AML-193 (cell line): Measurements from ENCODE around the gene CHCHD3.

Experiments used
- DNase-seq, 2 experiments: peaks; one replicate each; lab custom pipeline; 2025; lab: John Stamatoyannopoulos, UW

CHCHD3 gene

DNA sequence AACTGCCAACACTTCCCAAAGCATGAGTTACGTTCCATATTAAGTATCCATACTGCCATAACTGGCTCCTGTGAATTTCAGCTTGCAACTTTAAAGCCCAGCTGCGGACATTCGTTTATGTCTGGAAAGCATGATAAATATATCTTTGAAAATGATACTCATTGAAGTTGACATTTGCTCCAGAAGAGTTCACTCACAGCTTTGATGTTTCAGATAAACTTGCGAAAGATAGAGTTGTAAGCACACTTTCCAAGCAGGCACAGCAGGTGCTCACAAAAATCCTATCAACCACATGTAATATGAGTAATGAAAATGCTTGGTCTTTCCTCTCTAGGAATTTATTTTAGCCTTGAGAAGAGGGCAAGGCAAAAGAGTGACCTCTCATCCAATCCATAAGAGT is 4.5 kb downstream of the CHCHD3 start:
- DNase-seq = no peak

DNA sequence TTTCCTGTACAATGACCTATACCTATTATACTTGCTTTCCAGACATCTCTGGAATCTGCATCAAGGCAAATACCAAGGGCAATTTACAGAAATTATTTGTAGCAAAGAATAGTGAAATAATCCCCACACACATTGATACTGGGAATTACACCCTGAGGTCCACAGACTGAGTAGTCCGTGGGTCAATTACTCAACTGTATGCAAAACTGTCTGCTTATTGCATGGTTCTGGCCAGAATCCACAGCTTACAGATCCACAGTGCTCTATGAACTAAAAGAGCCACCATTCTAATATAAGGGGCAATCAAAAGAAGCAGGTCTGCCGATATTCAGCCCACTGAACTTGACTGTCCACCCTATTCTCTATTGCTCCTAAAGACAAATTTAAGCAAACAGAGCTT is 5.7 kb downstream of the CHCHD3 start:
- no peak for DNase-seq

DNA sequence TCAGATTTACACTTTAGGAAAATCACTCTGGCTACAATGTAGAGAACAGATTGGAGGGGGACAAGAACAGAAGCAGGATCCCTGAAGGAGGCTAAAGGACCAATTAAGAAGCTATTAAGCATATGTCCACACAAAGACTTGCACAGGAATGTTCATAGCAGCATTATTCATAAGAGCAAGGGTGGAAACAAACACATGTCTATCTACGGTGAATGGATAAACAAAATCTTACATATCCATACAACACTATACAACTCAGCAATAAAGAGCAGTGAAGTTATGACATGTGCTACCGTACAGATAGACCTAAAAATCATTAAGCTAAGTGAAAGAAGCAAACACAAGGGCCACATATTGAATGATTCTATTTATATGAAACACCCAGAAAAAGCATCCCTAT is 10.4 kb downstream of the CHCHD3 start:
- no peak for DNase-seq

DNA sequence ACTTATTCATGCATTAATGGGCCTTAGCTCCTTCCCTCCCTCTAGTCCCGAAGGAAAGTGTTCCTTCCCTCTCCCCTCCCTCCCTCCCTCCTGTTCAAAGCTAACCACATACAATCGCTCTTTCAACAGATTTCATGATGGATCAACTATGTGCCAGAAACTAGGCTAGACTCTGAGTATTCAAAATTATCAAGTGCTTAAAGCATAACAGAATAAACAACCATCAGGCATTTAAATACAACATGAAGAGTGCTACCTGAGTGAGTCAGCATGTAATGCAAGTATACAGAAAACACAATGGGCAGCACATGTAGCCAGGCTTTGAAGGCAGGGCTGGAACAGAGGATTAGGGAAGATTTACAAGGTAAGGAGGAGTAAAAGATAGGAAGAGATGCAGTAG is 11.3 kb downstream of the CHCHD3 start:
- no peak for DNase-seq

DNA sequence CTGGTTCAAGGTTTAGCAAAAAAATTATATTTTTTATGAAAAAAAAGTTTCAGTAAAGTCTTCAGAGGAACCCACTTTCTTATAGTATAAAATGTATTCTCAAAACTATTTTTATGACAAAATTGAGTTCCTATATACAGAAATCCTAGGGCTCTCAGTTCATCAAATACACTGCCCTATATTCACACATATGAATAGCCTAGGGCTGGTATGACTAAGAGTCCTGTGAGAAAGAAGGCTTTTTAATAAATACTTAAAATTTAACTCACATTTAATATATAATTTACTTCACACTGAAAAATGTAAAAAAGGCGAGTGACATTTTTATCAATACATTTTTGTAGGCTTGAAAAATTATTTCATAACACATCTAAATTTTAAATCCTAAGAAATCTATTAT is 16.6 kb downstream of the CHCHD3 start:
- no peak for DNase-seq

DNA sequence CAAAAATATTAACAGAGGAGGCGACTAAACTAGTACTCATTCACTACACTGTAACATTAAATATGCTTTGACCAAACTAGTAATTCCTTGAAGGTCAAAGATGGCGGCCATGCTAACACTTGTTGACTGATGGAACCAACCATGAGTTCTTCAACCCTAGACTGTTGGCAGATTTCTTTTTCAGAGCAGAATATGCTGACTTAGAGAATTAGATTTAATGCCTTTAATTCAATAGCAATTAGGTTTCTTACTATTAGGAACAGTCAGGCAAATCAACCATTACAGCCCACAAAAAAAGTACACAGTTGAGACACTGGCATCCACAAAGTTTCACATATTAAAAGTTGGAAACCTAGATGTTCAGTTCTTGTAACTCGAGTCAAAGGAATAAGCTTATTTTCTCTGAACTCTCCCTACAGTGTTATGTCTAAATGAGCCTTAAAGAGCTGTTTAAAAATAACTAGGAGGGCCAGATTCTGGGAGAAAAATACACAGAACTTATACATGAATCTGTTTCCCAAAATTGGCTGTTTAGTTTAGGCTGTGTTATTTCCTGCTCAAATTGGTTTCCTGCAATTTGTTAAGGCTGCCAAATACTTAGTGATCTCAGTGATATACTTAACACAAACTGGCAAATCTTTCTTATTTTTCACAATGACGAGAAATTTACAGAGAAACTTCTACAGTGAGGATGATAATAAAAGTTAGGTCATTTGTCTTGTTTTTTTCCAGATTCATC is 17.6 kb downstream of the CHCHD3 start:
- no peak for DNase-seq

DNA sequence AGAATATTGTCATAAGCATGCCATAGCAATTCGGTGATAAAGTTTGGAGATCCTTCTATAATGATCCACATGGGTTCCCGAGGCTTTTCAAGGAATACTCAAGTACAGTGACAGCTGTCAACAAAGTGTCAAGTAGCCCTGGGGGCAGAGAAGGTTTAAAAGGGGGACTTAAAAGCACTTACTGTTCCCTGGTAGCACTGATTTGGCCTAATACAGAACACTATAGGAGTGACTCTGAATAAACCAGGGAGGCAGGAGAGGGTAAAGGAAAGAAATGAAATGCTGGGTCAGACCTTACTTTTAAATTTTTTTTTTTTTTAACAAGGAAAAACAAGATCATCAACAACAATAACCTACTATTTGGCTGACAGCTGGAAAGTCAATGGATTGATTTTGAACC is 20.1 kb downstream of the CHCHD3 start:
- DNase-seq = no peak

DNA sequence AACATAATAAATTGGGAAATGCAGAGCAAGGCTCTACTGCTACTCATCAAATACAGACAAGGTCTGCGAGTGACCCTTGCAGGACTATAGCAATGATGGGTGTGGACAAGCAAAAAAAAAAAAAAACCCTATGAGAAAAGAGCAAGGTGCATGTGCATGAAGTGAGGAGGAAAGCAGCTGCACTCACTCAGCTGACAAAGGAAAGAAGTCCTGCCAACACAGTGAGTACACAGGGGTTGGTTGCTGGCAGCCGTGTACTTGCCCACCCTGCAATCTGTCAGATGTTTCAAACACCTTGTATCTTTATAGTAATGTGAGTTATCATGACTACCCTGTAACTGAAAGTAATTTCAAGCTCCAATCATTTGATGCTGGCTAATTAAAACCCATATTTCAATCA is 20.5 kb downstream of the CHCHD3 start:
- DNase-seq = no peak

DNA sequence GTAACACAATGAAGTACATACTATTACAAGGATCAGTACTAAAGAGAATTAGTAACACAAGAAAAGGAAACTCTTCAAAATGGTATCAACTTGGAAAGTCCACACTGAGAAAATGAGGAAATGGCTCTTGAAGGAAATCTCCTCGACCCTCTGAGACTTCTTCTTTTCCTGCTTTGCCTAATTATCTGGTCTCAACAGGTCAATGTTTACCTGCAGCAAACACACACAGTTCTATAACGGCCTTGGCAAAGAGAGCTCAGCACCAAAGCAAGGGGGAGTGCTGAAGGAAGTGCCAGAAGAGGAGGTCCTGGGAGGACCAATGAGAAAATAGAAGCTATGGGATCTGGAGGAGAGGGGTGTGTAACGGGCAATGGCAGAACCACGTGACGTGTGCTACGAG is 21.9 kb downstream of the CHCHD3 start:
- no peak for DNase-seq

DNA sequence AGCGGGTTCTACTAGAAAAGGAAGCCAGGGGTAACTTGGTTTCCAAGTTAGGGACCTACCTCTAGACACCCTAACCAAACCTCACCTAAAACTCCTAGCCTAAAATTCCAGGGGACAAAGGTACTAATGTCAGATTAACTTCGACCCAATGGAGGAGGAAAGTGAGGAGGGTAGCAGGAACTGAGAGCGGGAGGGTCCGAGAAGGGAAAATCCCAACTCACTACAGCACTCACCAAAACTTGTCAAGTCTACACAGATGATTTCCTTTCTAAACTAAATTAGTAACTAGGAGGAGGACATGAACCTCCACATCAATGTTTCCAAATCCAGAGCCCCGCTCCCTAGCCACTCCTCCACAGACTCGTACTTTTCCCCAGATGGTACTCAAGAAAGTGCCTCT is 22.6 kb downstream of the CHCHD3 start:
- DNase-seq = no peak

DNA sequence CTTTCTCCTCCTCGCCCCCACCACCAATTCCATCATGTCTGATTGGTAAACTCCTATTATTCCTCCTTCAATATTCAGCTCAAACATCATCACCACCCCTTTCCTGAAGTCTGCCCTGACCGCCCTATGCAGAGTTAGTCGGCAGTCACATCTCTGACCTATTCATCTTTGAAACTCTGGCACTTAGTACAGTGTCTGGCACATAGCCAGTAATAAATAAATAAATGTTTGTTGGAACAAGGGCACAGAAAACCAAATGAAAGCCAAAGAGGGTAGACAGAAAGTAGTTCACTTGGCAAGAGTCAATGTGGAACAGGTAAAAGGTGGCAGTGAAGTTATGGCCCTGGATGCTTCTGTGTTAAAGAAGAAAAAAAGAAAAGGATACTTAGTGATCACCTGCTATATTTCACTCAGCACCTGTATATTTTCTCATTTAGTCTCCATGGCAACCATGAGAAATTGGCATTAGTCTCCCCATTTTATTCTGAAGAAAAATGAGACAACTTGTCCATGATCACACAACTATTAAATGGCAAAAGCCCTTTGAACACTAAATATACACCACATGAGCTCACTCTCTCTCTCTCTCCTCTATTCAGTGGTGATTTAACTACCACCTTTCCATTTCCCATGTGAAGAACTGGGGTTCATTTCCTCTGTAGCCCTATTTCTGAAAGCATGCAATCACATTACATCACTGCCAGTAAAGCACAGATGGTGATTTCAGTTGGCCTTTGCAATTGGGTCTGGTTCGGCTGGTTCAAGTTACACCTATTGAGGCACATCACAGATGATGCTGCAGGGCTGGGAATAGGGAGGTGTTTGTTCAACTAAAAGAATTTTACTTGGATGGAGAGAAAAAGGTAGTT is 25.3 kb downstream of the CHCHD3 start:
- DNase-seq = no peak

DNA sequence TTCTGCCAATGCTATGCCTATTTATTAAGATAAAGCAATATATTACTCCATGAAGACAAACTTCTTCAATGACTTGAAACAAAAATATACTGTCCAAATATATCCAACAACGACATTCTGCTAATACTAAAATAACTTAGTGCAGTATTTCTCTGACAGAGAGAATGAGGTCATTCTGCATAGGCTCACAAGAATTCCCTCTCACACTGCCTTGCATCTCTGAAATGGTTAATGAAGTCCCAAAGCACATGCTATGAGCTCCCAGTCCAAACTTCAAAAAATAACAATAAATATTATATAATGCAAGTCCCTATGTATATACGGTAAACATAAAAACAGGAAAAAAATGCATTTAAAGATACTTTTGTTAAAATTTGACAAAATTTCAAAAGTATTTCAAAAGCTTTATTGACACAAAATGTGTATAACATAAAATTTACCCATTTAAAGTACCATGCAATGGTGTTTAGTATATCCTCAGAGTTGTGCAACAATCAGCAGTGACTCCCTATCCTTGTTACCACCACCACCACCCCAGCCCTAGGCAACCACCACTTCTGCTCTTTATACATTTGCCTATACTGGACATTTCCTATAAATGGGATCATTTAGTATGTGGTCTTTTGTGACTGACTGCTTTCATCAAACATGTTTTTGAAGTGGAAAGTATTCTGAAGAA is 27.6 kb downstream of the CHCHD3 start:
- peak; percentile 52 to 60 for DNase-seq

DNA sequence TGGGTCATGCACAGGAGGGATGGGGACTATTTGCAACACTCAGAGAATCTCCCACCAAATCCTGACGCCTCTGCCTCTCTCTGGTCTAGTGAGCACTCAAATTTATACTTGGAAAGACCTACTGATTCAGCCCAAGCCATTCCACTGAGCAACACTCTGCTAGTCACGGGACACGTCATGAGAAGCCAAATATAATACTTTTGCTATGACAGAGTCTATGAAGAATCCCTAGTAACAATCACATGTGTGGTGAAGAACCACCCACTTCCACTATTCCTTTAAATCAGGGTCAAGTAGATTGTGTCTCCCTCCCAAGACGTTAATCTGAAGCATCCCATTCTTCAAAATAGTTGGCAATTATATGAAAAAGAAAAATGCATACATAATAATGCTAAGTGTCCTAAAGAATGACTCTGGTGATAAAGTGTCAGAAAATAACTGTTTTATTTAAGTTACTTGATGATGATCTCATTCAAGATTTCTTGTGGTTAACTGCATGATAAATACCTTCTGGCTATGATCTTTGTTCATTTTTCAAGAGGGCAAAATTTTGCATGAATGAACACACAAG is 28.5 kb downstream of the CHCHD3 start:
- DNase-seq = no peak

DNA sequence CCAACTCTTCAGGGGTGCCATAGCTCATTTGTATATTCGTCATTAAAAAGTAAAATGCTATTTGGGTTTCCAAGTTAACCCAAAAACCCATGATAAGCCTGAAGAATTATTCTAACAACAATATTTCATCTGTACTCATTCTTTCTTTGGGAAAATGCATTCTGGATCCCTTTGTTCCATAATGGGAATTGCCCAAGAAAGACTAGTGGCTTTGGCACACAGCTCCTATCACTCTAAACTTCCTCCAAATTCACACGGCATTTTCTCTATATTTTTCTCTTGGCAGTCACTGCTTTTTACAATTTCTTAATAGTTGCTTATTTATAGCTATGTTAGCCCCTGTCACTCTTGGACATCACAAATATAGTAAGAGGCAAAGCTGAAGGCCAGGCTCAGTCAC is 29.1 kb downstream of the CHCHD3 start:
- no peak for DNase-seq

DNA sequence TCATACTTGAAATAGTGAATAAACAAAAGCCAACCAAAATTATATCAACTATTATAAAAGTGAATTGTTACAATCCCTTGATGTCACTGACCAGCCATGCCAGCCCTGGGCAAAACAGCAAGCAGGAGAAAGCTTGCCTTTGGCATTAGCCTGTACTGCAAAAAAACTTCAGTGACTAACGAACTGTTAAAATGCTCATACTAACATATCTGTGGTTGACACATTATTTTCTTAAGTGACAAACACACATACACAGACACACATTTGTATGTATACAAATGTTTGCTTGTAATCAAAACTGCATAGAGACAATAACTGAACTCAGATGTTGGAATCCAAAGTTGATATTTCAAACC is 29.5 kb downstream of the CHCHD3 start:
- no peak for DNase-seq

DNA sequence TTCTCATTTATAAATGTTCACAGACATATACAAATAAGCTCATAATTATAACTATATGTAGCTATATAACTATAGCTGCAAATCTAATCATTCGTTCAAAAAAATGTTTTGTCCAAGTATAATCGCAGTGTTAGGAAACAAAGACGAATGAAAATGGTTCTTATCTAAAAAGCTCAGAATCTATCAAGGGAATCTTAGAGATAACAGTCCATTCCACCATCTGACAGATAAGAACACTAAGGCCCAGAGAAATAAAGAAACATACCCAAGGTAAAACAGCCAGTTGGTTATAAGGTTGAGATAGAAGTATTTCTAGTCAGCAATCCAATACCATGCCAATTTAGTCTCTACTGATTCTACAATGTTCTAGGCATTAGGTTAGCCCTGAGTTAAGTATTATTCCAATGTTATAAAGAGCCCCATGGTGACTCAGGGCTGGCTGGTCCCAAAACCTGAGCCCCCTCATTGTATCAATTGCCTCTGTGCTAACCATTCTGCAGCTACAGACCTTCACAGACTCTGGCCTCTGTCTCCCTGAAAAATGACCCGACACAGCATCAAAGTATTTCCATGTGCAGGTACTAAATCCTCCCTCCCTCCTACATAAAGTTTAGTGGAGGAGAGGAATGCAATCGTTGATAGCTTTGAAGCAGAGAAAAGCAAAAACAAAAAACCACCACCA is 30.0 kb downstream of the CHCHD3 start:
- DNase-seq = no peak

DNA sequence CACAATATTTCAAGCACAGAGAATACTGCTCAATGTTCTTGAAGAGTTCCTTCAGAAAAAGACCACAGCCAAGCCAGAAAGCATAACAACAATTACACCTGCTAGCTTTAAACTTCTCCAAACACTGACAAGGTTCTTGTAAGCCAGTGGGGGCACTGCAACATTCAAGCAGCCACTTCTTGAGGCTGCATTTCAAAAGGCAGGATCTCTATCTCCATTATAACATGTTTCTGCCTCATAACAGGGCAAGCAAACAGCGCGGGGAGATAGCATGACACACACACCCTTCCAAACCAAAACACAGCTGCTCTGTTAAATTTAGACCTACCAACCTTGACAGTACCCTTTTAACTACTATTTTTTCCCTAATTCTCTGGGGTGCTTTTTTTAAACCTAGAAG is 30.8 kb downstream of the CHCHD3 start:
- peak in 1 of 2 experiments; percentile 8 for DNase-seq

DNA sequence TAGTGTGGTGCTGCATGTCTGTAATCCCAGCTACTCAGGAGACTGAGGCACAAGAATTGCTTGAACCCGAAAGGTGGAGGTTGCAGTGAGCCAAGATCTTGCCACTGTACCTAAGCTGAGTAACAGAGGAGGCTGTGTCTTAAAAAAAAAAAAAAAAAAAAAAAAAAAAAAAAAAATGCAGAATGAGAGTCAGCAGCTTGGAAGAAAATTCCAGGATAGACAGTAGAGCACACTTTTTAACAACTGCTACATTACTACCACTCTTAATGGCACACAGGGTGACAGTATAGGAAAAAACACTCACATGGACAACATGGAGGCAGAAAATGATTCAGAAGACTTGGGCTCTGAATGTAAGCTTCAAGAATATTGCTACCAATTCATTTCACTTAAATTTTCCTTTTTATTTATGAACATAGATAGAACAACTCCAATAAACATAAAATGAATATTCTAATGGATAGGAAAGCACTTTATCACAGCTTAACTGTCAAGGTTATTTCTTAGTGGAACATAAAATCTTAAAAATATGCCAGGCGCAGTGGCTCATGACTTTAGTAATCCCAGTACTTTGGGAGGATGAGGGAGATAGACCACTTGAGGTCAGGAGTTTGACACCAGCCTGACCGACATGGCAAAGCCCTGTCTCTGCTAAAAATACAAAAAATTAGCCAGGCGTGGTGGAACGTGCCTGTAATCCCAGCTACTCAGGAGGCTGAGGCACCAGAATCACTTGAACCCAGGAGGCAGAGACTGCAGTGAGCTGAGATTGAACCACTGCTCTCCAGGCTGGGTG is 31.5 kb downstream of the CHCHD3 start:
- no peak for DNase-seq

DNA sequence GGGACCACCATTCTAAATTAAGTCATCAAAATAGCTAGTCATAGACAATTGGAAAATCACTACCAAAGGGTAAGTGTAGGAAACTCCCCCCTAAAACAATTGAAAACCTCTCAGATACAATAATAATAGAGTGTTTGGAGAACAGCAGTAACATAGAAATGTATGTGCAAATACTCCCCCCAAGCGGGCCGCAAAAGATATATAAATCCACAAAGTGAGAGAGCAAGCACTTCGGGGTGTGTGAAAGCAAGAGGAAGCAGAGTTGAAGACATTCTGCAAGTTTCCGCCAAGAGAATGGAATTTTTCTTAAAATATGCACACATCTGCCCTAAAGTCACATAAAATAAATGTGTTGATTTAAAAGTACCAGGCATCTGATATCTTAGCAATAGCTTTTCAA is 33.3 kb downstream of the CHCHD3 start:
- DNase-seq = no peak

DNA sequence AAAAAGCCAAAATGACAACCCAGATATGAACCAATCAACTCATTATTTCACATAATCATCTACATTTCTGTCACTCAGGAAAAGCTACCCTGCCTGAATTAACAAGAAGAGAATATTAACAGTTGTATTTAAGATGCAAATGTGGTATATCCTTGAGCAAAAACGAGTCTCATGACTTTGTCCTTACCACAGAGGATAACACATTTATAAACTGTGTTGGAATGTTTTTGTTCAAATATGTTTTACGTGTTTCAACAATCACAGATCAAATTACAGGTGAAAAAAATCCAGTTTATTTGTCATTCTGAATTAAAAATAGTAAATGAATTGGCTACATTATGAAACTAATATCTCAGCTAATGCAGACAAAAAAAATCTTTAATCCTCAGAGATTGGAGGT is 34.6 kb downstream of the CHCHD3 start:
- DNase-seq = no peak

DNA sequence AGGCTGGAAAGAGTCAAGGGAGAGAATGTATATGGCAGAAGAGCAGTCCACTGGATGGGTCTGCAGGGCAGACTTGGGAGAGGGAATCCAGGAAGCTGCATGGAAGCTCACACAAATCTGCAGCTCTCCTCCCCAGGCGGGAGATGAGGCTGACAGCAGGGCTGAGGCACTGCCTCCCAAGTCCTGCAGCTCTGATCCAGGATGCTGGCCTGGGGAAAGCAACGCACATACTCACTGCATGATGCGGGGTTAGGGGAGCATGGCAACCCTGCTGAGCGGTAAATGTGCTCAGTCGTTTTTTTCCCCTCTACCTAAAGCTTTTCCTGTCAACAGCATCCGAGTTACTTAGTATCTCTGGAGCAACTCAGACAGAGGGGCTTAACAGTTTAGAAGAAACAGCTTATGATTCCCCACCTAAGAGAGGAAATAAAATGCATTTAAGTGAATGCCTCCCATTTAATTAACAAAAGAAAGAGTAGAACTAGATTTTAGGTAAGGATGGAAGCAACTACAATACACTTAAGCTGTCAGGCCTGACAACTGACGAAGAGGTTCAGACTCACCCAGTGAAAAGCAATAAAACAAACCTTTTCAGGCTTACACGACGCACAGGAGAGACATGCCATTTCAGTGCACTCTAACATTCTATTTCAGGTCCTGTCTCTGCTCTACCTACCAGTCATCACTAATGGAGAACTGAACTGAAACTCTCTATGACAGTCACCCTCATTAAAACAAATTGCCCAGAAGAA is 37.0 kb downstream of the CHCHD3 start:
- no peak for DNase-seq
